HFF-Myc (cell line): ENCODE measurements around the gene THAP5.
"Not testable (repeated sequence)": the region's sequence is repeated elsewhere in the genome, so short reads cannot be mapped to it uniquely, and the experiment has no call there.

ENCODE experiments used
- DNase-seq: peaks from one replicate; pipeline ENCODE4 v3.0.0-alpha.2; 2011; ENCODE audit warnings: low read depth; ENCODE audit errors: extremely low read depth
- H3K4me3 ChIP-seq: replicated peaks from 2 replicates; pipeline ENCODE4 v1.5.1; 2011; ENCODE audit warnings: low read depth, mild to moderate bottlenecking, control low read depth, low read length
- TF ChIP-seq, protein P1 (sequence below): IDR thresholded peaks from 2 replicates; pipeline ENCODE4 v1.5.1; 2012; ENCODE audit warnings: mild to moderate bottlenecking, low read depth, low read length, control low read depth; ENCODE audit errors: missing control alignments

Gene THAP5

GRCh38 chr7:108557617-108558016, 11.9 kb downstream of the THAP5 start:
- TF ChIP-seq, protein P1, sequence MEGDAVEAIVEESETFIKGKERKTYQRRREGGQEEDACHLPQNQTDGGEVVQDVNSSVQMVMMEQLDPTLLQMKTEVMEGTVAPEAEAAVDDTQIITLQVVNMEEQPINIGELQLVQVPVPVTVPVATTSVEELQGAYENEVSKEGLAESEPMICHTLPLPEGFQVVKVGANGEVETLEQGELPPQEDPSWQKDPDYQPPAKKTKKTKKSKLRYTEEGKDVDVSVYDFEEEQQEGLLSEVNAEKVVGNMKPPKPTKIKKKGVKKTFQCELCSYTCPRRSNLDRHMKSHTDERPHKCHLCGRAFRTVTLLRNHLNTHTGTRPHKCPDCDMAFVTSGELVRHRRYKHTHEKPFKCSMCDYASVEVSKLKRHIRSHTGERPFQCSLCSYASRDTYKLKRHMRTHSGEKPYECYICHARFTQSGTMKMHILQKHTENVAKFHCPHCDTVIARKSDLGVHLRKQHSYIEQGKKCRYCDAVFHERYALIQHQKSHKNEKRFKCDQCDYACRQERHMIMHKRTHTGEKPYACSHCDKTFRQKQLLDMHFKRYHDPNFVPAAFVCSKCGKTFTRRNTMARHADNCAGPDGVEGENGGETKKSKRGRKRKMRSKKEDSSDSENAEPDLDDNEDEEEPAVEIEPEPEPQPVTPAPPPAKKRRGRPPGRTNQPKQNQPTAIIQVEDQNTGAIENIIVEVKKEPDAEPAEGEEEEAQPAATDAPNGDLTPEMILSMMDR, result no peak
- DNase-seq, result no peak
- H3K4me3 ChIP-seq, result no peak overlapping the region

- no peak for DNase-seq
- TF ChIP-seq, protein P1, result no peak
- no peak overlapping the region for H3K4me3 ChIP-seq
Observed at GRCh38 chr7:108557191-108557590, 12.3 kb downstream of the THAP5 start.

DNA sequence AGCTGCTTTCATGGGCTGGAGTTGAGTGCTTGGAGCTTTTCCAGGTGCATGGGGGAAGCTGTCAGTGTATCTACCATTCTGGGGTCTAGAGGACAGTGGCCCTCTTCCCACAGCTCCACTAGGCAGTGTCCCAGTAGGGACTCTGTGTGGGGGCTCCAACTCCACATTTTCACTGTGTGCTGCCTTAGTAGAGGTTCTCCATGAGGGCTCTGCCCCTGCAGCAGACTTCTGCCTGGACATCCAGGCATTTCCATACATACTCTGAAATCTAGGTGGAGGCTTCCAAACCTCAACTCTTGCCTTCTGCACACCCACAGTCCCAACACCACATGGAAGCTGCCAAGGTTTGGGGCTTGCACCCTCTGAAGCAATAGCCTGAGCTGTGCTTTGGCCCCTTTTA, 12.8 kb downstream of the THAP5 start:
- not testable (repeated sequence) for H3K4me3 ChIP-seq, DNase-seq

- DNase-seq, H3K4me3 ChIP-seq: not testable (repeated sequence)
Observed at GRCh38 chr7:108548141-108548896, 21.2 kb downstream of the THAP5 start.

DNA sequence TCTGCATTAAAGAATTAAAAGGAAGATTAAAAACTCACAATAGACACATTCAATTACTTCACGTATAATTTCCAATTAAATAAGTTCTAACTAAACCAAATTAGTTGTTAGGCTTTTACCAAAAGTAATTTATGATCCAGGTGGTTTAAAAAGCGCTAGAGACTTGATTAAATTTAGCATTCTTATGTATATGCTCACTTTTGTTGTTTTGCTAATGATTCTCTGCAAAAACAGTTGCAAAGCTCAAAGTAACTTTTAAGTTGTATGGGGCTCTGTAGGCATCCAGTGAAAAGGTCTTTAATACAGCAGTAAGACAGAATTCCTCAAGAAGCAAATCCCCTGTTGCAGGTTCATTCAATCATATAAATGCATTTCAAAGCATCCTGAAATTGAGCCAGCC, 28.0 kb downstream of the THAP5 start:
- DNase-seq, result no peak
- no peak overlapping the region for H3K4me3 ChIP-seq
- TF ChIP-seq, protein P1, result no peak

- not testable (repeated sequence) for DNase-seq, H3K4me3 ChIP-seq
Observed at GRCh38 chr7:108538685-108539084, 30.8 kb downstream of the THAP5 start.

DNA sequence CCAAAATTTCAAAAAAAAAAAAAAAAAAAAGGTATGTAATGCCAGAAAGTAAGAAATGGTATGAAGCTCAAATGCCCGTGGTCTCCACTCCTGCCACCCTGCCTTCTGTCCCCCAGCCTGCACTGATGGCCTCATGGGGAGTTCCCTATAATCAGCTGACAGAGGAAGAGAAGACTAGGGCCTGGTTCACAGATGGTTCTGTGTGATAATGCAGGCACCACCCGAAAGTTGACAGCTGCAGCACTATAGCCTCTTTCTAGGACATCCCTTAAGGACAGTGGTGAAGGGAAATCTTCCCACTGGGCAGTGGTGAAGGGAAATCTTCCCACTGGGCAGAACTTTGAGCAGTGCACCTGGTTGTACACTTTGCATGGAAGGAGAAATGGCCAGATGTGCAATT, 31.3 kb downstream of the THAP5 start:
- H3K4me3 ChIP-seq, DNase-seq: not testable (repeated sequence)

DNA sequence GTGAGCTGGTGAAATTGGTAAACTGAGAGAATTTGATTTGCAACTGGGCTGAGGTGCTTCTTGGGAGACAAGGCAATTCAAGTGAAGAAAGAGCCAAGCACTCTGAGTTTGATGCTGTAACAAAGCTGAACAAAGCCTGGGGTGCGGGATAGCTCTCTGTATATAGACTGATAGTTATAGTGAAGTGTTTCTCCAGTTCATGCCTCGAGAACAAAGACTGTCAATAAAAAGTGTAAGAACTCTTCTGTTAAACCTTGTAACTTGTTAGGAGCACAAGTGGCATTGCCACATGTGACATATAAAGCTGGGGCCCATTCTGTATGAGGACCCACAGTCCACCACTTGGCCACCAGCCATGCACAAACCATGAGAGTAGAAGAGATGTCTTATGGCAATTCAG, 32.3 kb downstream of the THAP5 start:
- DNase-seq, result no peak
- no peak overlapping the region for H3K4me3 ChIP-seq
- TF ChIP-seq, protein P1, result no peak

GRCh38 chr7:108535744-108536143, 33.8 kb downstream of the THAP5 start:
- TF ChIP-seq, protein P1, result no peak
- no peak for DNase-seq
- no peak overlapping the region for H3K4me3 ChIP-seq
